ENCODE measurements around the gene GOLGA5.
"Not testable (repeated sequence)": the region's sequence is repeated elsewhere in the genome, so short reads cannot be mapped to it uniquely, and the experiment has no call there.

GOLGA5 gene, protein sequence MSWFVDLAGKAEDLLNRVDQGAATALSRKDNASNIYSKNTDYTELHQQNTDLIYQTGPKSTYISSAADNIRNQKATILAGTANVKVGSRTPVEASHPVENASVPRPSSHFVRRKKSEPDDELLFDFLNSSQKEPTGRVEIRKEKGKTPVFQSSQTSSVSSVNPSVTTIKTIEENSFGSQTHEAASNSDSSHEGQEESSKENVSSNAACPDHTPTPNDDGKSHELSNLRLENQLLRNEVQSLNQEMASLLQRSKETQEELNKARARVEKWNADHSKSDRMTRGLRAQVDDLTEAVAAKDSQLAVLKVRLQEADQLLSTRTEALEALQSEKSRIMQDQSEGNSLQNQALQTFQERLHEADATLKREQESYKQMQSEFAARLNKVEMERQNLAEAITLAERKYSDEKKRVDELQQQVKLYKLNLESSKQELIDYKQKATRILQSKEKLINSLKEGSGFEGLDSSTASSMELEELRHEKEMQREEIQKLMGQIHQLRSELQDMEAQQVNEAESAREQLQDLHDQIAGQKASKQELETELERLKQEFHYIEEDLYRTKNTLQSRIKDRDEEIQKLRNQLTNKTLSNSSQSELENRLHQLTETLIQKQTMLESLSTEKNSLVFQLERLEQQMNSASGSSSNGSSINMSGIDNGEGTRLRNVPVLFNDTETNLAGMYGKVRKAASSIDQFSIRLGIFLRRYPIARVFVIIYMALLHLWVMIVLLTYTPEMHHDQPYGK

GRCh38 chr14:92793709-92794546 is at the start of gene GOLGA5:
TSS of gene GOLGA5 (plus strand) at chr14:92794305. CDS start at chr14:92797438, 3,133 bp downstream.
- DNase-seq, result peak; percentile 97

DNA sequence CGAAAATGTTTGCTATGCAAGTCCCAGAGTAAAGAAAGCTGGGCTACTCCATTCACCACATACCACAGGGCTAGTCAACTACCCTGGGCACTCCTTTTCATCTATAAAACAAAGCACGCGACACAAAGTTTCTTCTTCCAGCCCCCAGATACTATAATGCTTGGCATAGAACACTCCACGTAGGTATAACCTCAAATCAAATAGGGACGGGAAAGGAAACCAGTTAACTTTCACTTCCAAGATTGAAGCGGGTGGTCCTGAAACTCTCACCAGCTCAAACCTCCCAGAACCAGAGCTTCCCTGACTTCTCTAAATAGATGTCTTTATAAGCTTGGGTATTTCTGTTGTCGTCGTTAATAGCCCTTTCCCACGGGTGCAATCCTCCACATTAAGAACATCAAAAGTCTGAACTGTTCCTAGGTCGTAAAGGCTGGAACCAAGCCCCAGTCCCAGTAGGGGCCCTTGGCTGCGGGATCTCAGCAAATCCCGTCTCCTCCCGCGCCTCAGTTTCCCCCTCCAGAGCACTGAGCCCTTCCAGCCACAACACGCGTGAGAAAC is 46.3 kb upstream of the GOLGA5 start:
- DNase-seq, result peak; percentile 7

DNA sequence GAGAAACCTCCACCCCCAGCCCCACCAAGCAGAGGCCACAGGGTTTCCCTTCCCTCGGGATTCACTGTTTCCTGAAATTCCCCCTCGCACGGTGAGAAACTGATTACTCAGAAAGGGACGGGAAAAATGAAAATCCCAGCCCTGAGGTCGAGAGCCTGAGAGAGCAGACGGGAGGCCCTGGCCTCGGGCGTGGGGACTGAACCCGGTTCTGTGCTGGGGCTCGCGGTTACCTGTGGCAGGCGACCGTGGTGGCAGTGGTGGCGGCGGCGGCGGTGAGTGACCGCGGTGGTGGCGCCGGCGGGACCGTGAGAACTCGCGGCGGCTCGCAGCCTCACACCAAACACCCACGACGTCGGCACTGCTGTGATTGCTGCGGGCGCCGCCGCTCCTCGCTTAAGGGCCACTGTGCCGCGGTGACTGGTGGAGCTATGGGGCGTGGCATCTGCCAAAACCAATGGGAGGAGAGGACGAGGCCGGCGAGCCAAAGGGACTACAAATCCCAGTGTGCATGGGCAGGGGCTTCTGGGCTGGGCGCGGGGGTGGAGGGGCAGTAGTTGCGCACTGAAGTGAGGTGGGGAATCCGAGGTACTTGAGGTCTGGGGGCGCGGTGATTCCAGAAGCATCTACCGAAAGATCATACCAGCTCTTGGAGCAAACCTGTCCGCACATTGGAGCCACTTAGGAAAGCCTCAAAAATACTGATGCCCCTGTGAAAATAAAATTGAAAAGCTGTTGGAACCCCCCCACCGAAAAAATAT is 45.7 kb upstream of the GOLGA5 start, which contains the start of gene LGMN:
Gene LGMN (minus strand): TSS at position 369 of the 758 bp plus-strand sequence. CDS start 15,841 bp downstream, outside the sequence.
- peak; percentile 91 for DNase-seq

GRCh38 chr14:92750222-92750728 is 43.8 kb upstream of the GOLGA5 start:
- not testable (repeated sequence) for DNase-seq

GRCh38 chr14:92750994-92751400 is 43.1 kb upstream of the GOLGA5 start:
- DNase-seq, result no peak

DNA sequence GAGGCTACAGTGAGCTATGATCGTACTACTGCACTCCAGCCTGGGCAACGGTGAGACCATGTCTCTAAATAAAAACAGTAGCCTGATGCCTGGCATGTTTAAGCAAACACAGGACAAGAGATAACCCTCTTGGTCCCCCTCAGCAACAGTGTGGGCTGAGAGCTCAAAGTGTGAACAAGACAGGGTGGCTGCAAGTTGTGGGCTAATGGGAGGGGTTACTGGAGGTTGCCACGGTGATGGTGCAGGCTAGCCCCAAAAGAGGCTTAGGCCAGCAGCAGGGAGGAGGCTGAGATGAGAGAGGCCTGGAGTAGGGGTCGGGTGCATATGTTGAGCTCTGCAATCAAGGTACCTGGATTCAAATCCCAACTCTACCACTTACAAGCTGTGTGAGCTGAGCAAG is 42.3 kb upstream of the GOLGA5 start:
- no peak for DNase-seq

GRCh38 chr14:92753250-92753649 is 40.9 kb upstream of the GOLGA5 start:
- no peak for DNase-seq

DNA sequence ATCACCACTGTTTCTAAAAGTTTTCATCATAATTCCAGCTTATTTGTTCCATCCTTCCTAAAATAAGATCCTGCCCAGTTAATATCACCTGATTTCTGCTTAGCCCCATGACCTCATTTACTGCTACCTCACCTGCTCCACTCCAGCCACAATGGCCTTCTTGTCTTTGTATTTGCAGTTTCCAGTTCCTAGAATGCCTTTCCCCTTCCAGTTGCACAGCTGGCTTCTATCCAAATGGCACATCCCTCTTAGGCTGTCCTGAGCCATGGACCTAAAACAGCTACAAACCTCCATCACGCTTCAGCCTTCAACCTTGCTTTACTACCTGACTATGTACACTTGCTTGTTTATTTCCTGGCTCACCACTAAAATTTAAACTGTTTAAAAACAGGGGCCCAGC is 39.1 kb upstream of the GOLGA5 start:
- peak; percentile 75 for DNase-seq

- DNase-seq, result no peak
Observed at GRCh38 chr14:92755495-92755894, 38.6 kb upstream of the GOLGA5 start.

- no peak for DNase-seq
Observed at GRCh38 chr14:92756446-92756845, 37.7 kb upstream of the GOLGA5 start.

DNA sequence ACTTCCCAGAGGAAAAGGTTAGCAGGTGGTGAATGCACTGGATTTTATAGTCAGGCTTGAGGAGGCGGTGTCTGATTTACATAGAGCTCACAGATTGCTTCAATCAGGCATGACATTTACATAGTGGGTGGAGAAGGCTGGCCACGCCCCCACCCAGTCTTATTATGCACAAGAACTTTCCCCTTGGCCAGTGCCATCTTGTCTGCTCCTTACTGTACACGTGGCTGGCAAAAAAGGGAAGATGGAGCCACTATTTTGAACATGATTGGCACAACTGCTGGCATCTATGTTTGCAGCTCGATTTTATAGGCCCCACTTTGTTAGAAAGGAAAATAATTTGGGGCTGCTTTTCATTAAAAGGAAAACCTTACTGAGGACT is 34.8 kb upstream of the GOLGA5 start:
- peak; percentile 36 for DNase-seq

- no peak for DNase-seq
Observed at GRCh38 chr14:92759679-92760523, 34.2 kb upstream of the GOLGA5 start.

DNA sequence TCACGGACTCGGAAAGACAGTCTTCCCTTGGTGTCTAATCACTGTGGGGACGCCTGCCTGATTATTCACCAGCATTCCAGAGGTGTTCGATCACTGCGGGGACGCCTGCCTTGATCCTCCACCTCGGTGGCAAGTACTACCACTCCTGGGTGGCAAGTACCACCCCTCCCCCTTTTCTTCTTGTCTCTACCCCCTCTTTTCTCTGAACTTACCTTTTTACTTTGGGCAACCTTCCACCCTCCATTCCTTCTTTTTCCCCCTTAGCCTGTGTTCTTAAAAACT is 33.6 kb upstream of the GOLGA5 start:
- DNase-seq, result no peak

DNA sequence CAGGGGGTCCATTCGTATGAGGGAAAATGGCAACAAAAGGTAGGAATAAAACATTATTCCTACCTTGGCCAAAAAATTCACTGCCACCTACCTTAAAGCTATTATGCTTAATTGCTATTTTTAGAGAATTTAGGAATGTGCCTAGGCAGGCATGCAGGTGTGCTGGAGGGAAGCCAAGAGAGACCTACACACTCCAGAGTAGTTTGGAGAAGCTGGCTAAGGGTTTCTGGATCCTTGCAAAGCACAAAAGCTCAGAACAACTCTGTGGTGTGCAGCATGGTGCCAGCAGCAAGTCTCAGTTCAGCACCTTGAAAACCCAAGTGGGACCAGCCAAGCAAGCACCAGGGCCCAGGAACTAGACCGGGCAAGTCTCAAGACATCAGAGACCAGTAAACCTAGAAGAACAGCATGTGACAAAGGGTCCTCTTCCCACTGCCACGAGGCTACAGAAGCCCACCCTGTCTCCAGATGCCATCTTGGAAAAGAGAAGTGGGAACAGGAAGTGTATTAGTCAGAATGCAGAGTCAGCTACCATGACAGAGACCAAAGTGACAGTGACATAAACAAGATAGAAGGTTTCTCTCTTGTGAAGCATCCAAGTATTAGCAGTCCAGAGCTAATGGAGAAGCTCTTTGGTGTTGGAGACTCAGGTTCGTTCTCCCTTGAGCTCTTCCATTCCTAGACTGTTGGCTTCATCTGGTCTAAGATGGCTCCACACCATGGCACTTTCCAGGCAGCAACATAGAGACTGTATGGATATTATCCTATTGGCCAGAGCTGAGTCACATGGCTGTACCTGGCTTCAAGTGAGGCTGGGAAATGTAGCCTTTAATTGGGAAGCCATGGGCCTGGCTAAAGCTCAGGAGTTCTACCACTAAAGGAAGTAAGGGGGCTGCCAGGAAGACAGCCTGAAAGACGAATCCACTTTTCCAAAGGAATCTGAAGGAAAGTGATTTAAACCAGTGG is 30.2 kb upstream of the GOLGA5 start:
- not testable (repeated sequence) for DNase-seq

GRCh38 chr14:92768236-92768635 is 25.9 kb upstream of the GOLGA5 start:
- not testable (repeated sequence) for DNase-seq

DNA sequence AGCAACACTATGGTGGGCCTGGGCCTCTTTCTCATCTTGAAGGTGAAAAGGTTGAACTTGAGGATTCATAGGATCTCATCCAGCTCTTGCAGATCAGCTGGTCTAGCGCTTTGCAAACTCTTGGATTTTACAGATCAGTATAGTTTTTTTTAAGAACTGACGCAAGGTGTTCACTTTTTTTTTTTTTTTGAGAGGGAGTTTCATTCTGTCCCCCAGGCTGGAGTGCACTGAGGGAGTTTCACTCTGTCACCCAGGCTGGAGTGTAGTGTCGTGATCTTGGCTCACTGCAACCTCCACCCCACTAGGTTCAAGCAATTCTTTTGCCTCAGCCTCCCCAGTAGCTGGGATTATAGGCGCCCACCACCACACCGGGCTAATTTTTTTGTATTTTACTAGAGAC is 25.3 kb upstream of the GOLGA5 start:
- no peak for DNase-seq

- no peak for DNase-seq
Observed at GRCh38 chr14:92770484-92770883, 23.6 kb upstream of the GOLGA5 start.

- DNase-seq, result no peak
Observed at GRCh38 chr14:92774572-92774971, 19.5 kb upstream of the GOLGA5 start.

DNA sequence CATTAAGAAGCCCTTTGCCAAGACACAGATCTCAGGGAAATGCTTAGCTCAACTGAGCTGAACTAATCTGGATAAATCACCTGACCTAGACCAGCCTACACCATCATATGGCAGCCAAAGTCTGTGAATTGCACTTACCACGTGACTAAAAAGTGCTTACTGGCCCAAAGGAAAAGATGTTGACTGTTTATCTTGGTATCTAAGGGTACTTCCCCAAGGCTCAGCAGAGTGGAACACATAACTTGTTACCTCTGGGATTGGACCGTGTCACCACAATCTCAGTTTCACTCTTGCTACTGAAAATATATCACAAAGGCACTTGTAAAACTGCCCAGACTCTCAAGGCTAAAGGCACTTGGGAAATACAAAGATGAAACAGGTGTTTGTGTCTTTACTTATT is 18.8 kb upstream of the GOLGA5 start:
- not testable (repeated sequence) for DNase-seq
